Inflammatory macrophage treated with lipopolysaccharide for 4 hours (primary cell): ENCODE results near the gene TSPAN5.

Source experiments
- DNase-seq: peaks from one replicate; pipeline ENCODE4 v3.0.0-alpha.2; 2020

The TSPAN5 gene

GRCh38 chr4:98672583-98673287 lies 14.3 kb upstream of the TSPAN5 start:
- DNase-seq = no peak

DNA sequence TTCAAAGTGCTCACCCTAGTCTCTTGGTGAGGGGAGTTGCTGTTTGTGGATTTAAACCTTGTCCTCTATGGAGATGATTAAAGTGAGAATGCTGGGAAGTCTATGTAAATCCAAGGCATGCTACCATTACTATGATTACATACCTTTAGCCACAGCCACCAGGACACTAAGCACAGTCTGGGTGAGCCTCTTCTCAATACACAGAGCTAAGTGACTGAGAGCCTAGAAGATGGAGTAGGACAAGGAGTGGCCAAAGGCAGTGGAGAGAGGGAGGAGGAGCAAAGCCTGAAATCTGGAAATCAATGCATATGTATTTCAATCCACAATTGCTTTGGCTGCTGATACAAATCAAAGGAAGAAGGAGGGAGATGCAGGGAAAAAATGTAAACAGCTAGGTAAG lies 12.7 kb upstream of the TSPAN5 start:
- no peak for DNase-seq

- no peak for DNase-seq
Measured at GRCh38 chr4:98670186-98670585, 11.8 kb upstream of the TSPAN5 start.

- no peak for DNase-seq
Measured at GRCh38 chr4:98669577-98669976, 11.2 kb upstream of the TSPAN5 start.

GRCh38 chr4:98664959-98665358 lies 6.5 kb upstream of the TSPAN5 start:
- no peak for DNase-seq

- DNase-seq = no peak
Measured at GRCh38 chr4:98663226-98664006, 5.0 kb upstream of the TSPAN5 start.

GRCh38 chr4:98662626-98663225 lies 4.3 kb upstream of the TSPAN5 start:
- DNase-seq = no peak

- no peak for DNase-seq
Measured at GRCh38 chr4:98662055-98662453, 3.6 kb upstream of the TSPAN5 start.

GRCh38 chr4:98661371-98662054 lies 3.1 kb upstream of the TSPAN5 start:
- no peak for DNase-seq

DNA sequence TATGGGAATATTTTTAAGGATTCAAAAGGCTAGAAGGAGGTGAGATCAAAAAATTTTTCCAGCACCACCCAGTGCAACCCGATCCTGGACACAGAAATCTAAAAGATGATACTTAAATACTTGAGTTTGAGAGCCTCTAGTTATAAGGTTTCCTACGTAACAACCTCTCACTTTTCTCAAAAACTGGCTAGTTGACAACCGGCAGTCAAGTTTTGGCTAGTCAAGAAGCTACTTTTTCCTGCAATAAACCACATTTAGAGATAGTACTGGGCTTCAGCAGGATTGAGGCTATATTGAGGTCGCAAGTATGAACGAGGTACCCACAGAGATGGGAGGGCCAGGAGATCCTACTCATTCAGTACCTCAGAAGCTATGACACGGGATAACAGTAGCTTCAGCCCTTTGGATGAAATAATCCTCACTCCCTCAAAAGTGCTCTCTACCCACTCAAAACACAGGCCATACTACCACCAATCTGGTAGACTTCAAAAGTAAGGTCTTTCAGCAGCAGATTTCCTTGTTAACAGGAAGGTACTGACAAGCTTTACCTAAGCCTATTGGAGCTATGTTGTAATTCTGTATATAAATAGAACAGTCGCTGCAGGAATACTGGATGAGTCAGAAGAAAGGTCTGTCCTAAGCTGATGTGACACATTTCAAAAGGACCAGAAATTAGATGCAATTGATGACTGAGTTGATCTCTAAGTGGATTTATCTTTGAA lies 1.5 kb upstream of the TSPAN5 start:
- no peak for DNase-seq

- no peak for DNase-seq
Measured at GRCh38 chr4:98659106-98659592, 738 bp upstream of the TSPAN5 start.

GRCh38 chr4:98657531-98658286 lies 702 bp downstream of the TSPAN5 start:
- DNase-seq = no peak

DNA sequence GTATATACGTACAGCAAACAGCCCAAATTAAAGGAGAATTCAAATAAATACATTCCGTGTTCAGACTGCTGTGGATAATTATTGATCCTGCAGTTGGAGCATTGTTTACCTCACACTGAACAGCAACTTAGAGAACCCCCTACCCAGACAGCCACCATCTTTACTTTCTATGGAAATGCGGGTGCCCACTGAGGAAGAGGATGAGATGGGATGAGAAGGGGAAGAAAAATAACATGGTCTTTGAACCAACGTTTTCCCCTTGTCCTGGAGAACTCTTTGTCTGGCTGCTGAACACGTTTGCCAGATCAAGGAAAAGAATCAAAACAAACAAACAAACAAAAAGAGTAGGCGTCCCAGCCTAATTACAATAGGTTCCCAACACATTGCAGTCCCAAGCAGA lies 1.5 kb downstream of the TSPAN5 start:
- no peak for DNase-seq

DNA sequence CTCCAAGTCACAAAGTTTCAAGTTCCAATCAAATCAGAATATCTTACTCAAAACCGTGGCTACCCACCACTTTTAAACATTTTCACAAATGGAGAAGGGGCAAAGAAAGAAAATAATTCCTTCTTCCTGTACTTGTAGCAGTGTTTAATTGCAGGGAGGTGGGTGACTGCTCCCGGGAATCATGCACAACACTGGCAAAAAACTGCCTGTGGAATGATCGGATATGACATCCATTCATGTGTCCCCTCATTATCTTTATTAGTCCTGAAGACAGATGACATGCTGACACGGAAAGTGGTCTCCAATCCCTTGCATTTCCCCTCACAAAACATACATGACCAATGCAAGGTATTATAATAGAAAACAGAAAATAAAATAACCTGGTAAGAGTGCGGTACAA lies 2.0 kb downstream of the TSPAN5 start:
- DNase-seq = no peak

DNA sequence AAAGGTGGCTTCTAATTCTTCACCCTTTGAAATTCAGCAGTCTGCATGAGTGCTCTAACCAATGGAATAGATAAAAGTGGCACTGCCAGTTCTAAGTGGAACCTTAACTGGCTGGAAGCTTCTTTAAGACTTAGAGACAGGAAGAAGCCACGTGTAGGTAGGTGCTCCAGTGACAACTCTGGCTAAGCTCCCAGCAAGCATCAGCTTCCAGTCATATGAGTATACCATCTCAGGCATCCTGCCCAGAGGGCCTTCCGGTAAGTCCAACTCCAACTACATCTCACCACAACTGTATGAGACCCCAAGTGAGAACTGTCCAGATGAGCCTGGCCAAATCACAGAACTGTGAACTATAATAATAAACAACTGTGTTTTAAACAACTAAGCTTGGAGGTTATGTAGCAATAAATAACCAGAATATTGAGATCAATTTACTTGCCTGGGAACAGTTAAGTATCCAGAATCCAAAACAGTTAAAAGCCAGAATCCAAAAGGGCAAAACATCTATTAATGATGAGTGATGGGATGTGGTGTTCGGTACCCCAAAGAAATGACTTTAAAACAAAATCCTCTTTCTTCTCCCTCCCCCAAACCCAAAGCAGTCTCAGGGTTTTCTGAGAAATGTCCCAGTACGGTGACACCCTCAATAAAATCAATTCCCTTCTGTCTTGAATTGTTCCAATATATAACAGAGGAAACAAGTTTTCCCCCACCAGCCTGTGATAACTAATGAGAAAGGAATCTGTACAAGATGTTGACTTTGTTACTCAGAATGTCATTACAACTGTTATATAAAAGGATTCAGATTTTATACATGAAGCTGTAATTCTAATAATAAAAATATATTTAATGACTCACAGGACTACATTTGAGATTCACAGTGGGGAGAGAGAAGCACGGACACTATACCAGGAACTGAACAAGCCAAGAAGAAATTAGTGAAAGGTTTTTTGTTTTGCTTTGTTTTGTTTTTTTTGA lies 4.2 kb downstream of the TSPAN5 start:
- no peak for DNase-seq

DNA sequence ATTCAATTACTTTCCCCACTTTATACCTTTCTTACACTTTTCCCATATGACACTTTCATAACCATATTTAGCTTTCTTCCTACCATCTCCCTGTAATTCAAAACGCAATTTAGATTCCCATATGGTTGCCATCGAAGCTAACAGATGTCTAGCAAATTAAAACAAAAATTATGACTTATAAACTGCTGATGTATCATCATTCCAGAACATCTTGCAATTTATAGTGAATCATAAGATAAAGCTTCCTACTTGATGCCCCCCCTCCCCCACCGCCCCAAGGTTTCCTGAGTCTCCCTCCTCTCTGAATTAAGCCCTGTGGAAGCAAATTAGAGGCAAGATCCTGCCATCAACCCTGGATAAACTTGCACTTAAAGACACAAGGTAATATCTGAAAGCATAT lies 5.4 kb downstream of the TSPAN5 start:
- DNase-seq = no peak

DNA sequence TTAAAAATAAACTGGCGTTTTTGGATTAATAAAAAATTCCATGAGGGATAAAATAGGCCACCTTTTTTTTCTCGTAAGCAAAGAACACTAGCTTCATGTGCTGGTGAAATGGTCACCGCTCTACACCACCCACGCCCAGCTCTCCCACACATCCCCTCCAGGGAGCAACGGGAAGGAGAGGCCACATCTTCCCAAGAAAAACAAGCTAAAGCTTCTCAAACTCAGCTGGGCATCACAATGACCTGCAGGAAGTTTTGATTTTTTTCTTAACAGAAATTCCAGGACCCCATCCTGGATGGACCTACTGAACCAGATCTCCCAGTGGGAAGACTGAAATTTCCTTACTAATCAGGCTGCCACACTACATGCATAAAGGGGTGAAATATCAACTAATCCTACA lies 9.8 kb downstream of the TSPAN5 start:
- no peak for DNase-seq

GRCh38 chr4:98646422-98646821 lies 12.0 kb downstream of the TSPAN5 start:
- DNase-seq = no peak

DNA sequence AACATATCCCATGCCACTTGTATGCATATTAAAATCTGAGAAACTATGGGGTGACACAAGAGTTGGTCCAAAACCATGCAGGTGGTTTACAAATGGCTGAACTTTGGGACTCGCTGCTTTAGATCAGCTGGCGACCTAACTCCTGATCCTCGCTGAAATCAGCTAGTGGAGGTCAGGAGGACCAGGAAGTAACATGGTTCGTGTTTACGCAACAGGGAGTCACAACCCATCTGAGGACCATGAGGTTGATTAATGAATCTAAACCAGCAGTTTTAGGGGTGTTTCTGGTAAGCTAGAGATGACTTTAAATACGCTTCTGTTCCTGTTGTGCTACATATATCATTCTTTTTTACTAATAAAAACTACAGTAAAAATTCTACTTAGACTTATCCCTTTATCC lies 12.9 kb downstream of the TSPAN5 start:
- no peak for DNase-seq

- DNase-seq = no peak
Measured at GRCh38 chr4:98643755-98644154, 14.7 kb downstream of the TSPAN5 start.

DNA sequence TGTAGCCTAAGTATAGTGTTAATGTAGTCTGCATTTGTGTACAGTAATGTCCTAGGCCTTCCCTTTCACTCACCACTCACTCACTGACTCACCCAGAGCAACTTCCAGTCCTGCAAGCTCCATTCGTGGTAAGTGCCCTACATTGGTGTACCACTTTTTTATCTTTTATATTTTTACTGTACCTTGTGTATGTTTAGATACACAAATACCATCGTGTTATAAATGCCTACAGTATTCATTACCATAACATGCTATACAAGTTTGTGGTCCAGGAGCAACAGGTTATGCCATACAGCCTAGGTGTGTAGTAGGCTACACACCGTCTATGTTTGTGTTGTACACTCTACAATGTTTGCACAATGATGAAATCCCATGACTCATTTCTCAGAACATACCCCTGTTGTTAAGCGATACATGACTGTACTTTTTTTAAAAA lies 15.4 kb downstream of the TSPAN5 start:
- DNase-seq = no peak
